Raji (cell line): Measurements from ENCODE around the gene SAPCD1.
A peak's percentile ranks its signal among the peaks of the same experiment; 100 is the strongest.

ENCODE experiments used
- POLR2A ChIP-seq: IDR thresholded peaks from 2 replicates; pipeline ENCODE4 v1.6.1; 2011; ENCODE audit warnings: low read depth, low read length, control low read depth; ENCODE audit not compliant: insufficient read depth

The SAPCD1 gene

DNA sequence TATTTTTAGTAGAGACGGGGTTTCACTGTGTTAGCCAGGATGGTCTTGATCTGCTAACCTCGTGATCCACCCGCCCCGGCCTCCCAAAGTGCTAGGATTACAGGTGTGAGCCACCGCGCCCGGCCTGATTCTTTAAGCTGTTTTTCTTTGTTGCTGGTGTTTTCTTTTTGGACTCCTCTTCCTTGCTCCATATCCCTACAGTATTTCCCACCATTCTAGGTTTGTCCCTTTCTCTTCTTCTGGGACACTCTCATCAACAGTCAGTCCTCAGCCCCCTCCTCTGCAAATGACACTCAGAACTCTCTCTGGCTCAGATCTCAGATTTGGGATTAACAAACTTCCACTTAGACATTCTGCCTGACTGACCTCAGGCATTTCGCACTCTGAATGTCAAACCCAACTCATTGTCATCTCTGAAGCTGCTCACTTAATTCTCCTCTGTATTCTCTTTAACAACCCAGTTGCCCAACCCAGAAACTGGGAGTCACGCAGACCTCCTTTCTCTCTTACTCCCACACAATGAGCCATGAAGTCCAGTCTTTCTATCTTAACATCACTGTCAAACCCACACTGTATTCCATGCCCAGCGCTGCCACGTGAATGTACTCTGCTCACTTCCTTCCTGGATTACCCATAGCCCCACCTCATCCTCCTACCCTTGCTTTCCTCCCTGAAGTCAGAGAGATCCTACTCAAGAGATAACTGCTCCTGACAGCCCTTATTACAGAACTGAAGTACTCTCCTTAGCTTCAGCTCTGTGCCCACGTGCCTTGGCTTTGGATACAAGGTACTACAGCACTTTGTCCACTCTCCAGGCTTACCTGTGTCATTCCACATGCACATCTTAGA is 36.7 kb upstream of the SAPCD1 start:
- TF ChIP-seq POLR2A = no peak

DNA sequence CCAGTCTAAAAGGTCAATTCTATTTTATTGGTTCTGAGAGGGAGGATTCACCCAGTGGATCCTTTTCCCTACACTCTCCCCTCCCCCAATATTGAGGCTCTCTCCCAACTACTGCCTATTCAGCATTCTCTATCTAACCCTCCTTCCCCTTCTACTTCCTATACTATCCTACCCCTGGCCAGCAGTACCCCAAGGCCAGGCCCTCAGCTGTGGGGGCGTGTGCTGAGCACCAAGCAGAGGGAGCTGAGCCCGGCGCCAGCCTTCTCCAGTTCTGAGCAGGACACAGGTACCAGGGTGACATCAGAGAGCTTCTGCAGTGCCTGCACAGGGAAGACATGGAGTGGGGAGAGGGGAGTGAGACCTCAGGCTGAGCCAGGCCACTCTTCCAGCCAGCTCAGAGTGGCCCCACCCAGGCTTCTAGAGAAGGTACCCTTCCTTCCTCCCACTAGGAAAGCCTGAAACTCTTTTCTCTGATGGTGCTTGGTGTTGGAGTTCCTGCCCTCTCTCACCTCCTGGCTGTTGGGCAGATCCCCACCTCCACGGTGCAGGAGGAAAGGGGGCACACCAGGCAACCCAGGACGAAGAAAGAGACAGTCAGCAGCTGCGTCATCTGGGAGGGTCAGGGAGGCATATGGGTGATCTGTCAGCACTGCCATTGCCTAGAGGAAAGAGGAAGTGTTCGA is 35.3 kb upstream of the SAPCD1 start:
- TF ChIP-seq POLR2A = peak; percentile 37; the same call in 1 of the 2 replicates

DNA sequence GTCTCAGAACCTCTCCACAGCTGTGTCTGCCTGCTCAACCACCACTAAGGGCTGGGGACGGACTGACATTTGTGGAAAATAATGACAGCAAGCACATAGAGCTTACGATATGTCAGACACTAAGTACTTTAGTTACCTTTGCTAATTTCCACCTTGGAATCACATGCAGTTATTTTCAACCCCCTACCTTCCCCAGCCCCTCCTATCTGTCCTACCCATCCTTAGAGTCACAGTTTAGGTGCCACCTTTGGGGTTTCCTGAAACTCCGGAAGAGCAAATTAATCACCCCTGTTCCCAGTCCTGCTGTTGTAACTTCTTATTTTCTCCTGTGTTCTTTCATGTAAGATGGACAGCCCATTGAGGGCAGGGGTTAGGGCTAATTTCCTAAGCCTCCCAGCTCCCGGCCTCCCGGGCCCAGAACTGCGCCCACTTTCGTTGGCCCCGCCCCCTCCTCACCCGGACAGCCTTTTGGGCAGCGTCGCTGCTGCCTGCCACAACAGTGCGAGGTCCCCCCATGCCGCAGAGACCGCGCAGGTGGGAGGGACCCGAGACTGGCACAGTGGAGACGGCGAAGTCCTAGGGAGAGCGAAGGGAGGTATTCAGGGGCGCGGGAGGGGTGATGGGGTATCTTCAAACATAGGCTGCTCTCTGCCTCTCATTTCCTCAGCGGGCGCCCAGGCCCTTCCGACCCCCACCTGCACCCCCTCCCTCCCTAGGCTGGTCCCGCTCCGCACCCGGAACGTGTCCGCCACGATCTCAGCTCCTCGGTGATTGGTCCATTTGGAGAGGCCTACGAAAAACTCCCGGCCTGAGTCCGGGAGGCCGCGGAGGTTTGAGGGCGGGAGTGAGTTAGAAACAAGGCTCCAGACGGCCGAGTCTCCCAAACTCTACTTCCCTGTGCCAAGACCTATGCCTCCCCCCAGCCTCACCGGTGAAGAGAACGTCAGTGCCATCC is 34.5 kb upstream of the SAPCD1 start:
- no peak for TF ChIP-seq POLR2A

DNA sequence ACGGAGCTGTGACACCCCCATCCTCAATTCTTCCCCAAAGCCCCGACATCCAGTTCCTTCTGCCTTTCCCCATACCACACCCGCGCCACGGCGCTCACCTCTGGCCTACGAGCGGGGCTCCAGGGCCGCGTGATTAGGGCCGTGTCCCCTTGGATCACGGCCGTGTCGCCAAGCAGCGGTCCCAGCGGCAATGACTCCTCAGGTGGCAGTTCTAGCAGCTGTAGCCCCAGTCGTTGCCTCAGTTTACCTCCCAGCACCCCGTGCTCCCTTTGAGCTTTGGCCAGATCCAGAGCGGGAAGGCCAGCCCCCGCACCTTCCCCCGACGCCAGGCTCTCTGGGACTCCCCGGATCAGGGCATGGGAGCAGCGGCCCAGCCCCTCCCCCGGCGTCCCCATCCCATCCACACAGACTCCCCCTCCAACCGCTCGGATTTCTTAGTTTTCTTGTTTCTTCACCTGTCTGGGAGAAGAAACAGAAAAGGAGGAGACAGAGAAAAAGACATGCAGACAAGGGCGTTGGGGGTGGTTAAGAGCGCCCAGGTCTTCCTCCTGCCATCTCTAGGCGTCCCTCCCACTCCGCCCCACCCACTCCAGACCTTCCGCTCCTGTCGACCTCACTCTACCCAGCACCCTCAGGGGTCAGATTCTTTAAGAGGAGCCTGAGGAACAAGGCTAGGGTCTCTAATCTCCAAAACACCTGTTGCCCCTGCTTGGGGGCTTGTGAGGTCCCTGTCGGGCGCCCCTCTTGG is 33.5 kb upstream of the SAPCD1 start, which contains the start of gene DDAH2:
DDAH2 (minus strand) TSS at position 533 of the 748 bp plus-strand sequence; CDS start at position 395, 138 bp downstream.
- no peak for TF ChIP-seq POLR2A

DNA sequence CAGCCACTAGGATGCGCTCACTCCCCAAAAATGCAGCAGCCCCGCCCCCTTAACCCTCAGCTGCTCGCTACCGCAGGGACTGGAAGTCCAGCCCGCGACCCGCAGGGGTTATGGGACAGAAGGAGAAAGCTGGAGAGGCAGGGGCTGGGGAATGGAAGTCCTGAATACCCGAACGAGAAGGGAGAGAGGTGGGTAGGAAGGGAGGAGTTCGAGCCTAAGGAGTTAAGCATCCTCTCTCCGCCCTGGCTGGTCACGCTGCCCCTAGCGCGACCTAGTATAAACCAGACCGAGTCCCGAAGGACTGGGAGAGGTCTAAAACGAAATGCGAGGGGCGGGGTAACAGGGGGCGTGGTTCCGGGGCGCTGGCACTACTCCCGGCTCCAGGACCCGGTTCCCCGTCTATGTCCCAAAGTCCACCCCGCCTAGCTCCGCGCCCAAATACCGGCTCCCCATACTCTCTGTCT is 32.9 kb upstream of the SAPCD1 start:
- no peak; the same call in 1 of the 2 replicates for TF ChIP-seq POLR2A

DNA sequence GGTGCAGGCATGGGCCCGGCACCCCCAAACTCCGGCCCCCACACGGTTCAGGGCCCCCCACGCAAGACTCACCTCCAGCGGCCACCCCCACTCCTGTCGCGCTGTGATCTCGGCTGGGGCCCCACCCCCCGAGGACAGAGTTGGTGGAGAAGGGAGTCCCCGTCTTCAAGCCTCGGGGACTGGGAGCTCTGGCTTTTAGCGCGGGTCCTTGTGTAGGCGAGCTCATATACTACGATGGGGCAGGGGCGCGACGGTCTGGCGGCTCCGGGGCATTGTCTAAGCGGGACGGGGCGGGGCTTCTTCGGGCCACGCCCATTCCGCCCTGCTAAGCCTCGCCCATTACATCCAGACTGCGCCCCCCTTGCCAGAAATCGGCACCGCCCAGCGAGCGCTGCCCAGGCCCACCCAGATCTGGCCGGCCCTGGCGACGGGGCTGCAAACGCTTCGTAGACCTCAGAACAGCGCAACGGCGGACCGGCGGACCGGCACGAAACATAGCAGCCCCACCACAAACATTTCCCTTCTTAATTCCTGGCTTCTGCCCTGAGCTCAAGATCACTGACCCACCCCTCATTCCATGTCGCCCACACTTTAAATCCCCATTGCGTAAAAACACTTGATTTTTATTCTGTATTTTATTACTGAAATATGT is 32.4 kb upstream of the SAPCD1 start:
- peak; percentile 31; the same call in 1 of the 2 replicates for TF ChIP-seq POLR2A

DNA sequence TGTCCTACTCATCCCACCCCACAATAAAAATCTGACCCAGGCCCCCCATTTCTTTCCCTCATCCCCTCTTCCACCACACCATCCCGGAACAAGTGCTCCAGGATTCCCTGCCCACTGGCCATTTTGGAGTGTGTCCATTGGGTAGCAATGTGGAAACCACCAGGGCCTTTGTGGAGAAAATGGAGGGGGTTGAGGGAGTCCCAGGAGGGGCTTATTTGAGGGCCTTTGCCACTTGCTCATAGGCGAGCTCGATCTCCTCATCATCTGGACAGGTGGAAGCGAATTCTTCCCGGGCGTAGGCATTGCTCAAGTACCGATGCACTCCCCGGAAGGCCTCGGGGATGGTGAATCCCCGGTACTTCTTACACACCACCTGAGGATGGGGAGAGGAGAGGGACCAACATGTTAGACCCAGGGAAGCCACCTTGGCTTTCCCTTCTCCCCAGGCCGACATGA is 31.8 kb upstream of the SAPCD1 start:
- TF ChIP-seq POLR2A = no peak

DNA sequence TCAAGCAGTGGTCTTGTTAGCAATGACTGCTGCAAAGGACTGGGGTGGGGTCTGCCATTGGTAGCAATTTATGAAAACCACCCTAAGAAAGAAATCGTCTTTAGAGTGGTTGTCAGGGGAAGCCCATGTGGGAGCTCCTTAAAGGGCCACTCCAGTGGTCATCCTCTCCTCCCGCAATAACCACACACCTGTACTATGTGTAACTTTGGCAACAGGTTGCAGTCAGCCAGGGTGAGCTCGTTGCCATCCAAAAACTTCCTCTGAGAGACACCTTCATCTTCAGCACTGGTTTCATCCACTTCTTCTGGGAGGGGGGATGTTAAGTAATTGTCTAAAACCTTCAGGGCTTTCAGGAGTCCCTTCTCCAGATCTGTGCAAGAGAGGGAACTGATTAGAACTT is 30.4 kb upstream of the SAPCD1 start:
- TF ChIP-seq POLR2A = no peak

DNA sequence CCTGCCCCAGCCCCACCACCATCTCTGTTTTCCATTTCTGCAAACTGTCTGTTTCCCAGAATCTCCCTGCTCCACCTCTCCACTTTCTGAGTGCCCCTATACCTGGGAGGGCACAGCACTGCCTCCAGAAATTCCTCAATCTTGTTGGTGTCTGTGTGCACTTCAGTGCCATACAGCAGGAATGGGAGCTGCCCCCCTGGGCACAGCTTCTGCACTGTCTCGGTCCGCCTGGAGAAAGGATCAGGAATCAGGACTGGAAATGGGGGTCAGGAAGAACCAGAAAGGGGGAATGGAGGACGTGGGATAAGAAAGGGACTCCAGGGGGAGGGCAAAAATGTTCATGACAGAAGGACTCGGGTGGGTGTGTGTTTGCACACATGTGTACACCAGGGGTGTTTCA is 28.7 kb upstream of the SAPCD1 start:
- TF ChIP-seq POLR2A = no peak

DNA sequence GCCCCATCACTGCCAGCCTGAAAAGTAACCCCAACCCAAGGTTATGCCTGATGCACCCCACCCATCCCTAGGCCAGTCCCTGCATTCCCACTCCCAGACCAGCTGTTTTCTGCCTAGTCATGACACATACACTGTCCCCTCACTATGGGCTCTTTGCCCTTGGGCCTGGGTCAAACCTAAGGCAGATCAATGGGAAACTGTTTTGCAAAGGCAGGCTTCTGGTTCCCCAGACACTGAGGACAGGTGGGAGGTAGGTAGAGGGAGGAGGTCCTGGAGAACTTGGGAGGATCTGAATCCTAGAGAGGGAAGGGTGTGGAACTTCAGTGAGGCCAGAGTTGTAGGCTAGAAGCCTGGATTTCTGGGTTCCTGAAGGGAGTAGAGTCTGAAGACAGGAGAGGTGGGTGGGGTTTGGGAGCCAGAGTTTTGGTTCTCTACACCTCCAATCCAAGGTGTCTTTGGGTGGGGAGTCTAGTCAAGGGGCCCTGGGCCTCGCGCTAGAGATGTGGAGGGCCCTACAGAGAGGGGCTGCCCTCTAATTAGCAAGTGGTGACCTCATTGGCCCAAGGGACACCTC is 28.1 kb upstream of the SAPCD1 start:
- TF ChIP-seq POLR2A = no peak

DNA sequence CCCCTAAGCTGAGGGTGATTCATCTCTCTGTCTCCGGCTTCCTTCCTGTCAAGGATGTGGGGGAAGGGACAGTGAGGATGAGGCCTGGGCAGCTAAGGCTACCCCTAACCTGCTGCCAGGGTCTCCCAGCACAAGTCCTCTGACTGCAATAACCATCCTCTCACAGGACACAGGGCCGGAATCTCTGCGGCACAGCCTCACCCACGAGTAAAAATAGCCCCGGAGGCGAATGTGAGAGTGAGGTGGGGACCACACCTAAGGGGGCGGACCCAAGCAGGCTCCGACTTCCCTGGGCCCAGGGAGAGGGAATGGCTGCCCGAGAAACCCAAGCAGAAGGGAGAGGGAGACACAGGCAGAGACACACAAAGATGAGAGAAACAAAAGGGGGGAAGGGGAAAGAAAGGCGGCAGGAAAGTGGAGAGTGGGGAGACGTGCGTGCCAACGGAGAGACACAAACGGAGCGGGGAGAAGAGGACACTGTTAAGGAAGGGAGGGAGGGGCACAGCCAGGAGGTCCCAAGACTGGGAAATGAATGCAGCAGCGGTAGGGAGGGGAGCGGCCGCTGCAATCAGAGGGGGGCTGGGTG is 27.5 kb upstream of the SAPCD1 start:
- peak; percentile 44; the same call in 1 of the 2 replicates for TF ChIP-seq POLR2A

DNA sequence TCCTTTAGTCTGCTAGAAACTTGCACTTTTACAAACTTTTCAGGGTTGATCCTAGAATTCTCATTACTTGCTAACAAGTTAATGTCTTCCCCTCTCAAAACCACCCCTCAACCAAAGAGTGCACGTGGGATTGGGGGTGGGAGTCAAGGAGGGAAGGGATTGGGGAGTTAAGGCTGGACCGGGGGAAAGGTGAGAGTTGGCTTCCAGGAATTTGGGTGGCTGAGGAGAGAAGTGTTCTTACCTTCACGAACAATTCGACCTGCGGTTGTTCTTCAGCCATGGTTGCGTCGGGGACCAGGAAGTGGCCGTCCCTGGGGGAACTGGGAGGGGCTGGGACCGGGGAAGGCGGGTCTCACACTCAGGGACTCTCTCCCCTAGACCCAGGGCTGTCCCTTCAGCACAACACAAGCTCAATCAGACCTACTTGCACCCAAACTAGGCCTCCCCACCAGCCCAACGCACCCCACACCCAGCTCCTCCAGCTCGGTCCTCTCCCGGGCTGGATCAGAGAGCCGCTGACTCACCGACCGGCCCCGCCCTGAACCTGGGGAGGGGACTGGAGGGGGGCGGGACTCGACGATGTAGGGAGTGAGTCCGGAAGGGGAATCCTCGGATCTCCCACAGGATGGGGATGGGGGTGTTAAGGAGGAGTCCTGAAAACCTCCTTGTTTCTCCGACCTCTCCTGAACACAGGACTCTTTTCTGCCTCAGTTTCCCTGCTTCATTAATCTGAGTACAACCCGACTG is 26.3 kb upstream of the SAPCD1 start, which contains the start of gene CLIC1:
CLIC1 (minus strand) TSS at position 510 of the 747 bp plus-strand sequence; CDS start at position 280, 230 bp downstream.
- peak; percentile 87 for TF ChIP-seq POLR2A
